HepG2 (cell line): Measurements from ENCODE around the gene INPP1. TPM values are rescaled to one million over a fixed set of nuclear protein-coding genes. Genes with fewer than 3 reads are reported as not detected.

Experiments
- ARNT2 ChIP-seq: sonication (generic); formaldehyde crosslinking; IDR thresholded peaks from 2 replicates; pipeline ENCODE4 v1.8.0; 2022; ENCODE audit warnings: mild to moderate bottlenecking, low read depth, missing genetic modification reagents, moderate library complexity
- CHD4 ChIP-seq: fragments of 200-600 bp; sonication (generic); IDR thresholded peaks from 2 replicates; pipeline ENCODE4 v1.7.0; 2017; ENCODE audit warnings: mild to moderate bottlenecking, low read length, borderline replicate concordance
- ESRRA ChIP-seq: sonication (generic); formaldehyde crosslinking; IDR thresholded peaks from 2 replicates; pipeline ENCODE4 v1.5.1; 2020; ENCODE audit warnings: mild to moderate bottlenecking, low read depth, missing genetic modification reagents
- FOXO1 ChIP-seq: sonication (generic); formaldehyde crosslinking; IDR thresholded peaks from 2 replicates; pipeline ENCODE4 v1.4.0; 2020; ENCODE audit warnings: missing genetic modification reagents
- FOXO4 ChIP-seq: sonication (generic); formaldehyde crosslinking; conservative IDR thresholded peaks from 2 replicates; pipeline ENCODE4 v1.8.1; 2023; ENCODE audit warnings: missing genetic modification reagents
- GATA4 ChIP-seq: sonication (generic); IDR thresholded peaks from 2 replicates; pipeline ENCODE4 v1.6.1; 2016; ENCODE audit warnings: antibody characterized with exemption, low read depth, borderline replicate concordance
- SNAI1 ChIP-seq: sonication (generic); formaldehyde crosslinking; IDR thresholded peaks from 2 replicates; pipeline ENCODE4 v1.5.0; 2020; ENCODE audit warnings: mild to moderate bottlenecking, missing genetic modification reagents, borderline replicate concordance
- ZNF207 ChIP-seq: fragments of 450-650 bp; IDR thresholded peaks from 2 replicates; pipeline ENCODE4 v1.6.1; 2016; ENCODE audit warnings: antibody characterized with exemption, borderline replicate concordance
- ZNF235 ChIP-seq: sonication (generic); formaldehyde crosslinking; IDR thresholded peaks from 2 replicates; pipeline ENCODE4 v1.8.1; 2023; ENCODE audit warnings: mild to moderate bottlenecking, missing genetic modification reagents, borderline replicate concordance
- polyA plus RNA-seq, 8 experiments: library from polyadenylated mRNA; depleted of rRNA in 3 of 8; stranded (reverse) in 7 of 8; unstranded in 1 of 8; fragments of >200 nt; fragmentation: Illumina TruSeq in 4 of 8; extraction: Trizol in 4 of 8; gene quantifications; 2 replicates each; pipeline versions ENCODE4 v1.2.1 to v1.2.3, GENCODE V29; 2011 to 2016; ENCODE audit warnings: low read depth in 4 of 8, missing spikeins in 1 of 8, mixed read lengths in 1 of 8; ENCODE audit not compliant: insufficient read depth in 1 of 8
- total RNA-seq, 5 experiments: library from RNA; depleted of rRNA; stranded (reverse); fragments of >200 nt; fragmentation: Illumina TruSeq; extraction: Trizol; gene quantifications; 2 replicates each; pipeline ENCODE4 v1.2.3, GENCODE V29; 2016; ENCODE audit warnings: low read depth in 1 of 5
- TF ChIP-seq, protein P1 (sequence below): sonication (generic); formaldehyde crosslinking; IDR thresholded peaks from 2 replicates; pipeline ENCODE4 v1.5.1; 2020; ENCODE audit warnings: missing genetic modification reagents, mild to moderate bottlenecking, borderline replicate concordance
- TF ChIP-seq, protein P2 (sequence below): sonication (generic); formaldehyde crosslinking; IDR thresholded peaks from 2 replicates; pipeline ENCODE4 v1.4.0; 2020; ENCODE audit warnings: missing genetic modification reagents
- TF ChIP-seq, protein P3 (sequence below): sonication (generic); formaldehyde crosslinking; IDR thresholded peaks from 2 replicates; pipeline ENCODE4 v1.4.0; 2020; ENCODE audit warnings: missing genetic modification reagents

The INPP1 gene
- total and polyA plus RNA-seq, 2 of the 13 experiments (the other 11 are each of a cell fraction or from before 2014, with no cell fraction given): 10.0 to 13.3 TPM

- TF ChIP-seq, protein P1, sequence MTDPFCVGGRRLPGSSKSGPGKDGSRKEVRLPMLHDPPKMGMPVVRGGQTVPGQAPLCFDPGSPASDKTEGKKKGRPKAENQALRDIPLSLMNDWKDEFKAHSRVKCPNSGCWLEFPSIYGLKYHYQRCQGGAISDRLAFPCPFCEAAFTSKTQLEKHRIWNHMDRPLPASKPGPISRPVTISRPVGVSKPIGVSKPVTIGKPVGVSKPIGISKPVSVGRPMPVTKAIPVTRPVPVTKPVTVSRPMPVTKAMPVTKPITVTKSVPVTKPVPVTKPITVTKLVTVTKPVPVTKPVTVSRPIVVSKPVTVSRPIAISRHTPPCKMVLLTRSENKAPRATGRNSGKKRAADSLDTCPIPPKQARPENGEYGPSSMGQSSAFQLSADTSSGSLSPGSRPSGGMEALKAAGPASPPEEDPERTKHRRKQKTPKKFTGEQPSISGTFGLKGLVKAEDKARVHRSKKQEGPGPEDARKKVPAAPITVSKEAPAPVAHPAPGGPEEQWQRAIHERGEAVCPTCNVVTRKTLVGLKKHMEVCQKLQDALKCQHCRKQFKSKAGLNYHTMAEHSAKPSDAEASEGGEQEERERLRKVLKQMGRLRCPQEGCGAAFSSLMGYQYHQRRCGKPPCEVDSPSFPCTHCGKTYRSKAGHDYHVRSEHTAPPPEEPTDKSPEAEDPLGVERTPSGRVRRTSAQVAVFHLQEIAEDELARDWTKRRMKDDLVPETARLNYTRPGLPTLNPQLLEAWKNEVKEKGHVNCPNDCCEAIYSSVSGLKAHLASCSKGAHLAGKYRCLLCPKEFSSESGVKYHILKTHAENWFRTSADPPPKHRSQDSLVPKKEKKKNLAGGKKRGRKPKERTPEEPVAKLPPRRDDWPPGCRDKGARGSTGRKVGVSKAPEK (CRISPR knock-in tag): peak; percentile 84; the same call in 1 of the 2 replicates
- peak; percentile 62; the same call in 1 of the 2 replicates for TF ChIP-seq CHD4
- TF ChIP-seq GATA4: peak; percentile 20; the same call in 1 of the 2 replicates
- peak; percentile 87; the same call in 1 of the 2 replicates for TF ChIP-seq ZNF235
- peak; percentile 17; the same call in 1 of the 2 replicates for TF ChIP-seq ARNT2 (CRISPR knock-in tag)
- TF ChIP-seq, protein P2, sequence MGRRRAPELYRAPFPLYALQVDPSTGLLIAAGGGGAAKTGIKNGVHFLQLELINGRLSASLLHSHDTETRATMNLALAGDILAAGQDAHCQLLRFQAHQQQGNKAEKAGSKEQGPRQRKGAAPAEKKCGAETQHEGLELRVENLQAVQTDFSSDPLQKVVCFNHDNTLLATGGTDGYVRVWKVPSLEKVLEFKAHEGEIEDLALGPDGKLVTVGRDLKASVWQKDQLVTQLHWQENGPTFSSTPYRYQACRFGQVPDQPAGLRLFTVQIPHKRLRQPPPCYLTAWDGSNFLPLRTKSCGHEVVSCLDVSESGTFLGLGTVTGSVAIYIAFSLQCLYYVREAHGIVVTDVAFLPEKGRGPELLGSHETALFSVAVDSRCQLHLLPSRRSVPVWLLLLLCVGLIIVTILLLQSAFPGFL (CRISPR knock-in tag): no peak
- peak; percentile 89 for TF ChIP-seq FOXO1 (CRISPR knock-in tag)
- no peak; the same call in 1 of the 2 replicates for TF ChIP-seq ESRRA (CRISPR knock-in tag)
- TF ChIP-seq ZNF207: no peak
- TF ChIP-seq FOXO4: no peak
- TF ChIP-seq, protein P3, sequence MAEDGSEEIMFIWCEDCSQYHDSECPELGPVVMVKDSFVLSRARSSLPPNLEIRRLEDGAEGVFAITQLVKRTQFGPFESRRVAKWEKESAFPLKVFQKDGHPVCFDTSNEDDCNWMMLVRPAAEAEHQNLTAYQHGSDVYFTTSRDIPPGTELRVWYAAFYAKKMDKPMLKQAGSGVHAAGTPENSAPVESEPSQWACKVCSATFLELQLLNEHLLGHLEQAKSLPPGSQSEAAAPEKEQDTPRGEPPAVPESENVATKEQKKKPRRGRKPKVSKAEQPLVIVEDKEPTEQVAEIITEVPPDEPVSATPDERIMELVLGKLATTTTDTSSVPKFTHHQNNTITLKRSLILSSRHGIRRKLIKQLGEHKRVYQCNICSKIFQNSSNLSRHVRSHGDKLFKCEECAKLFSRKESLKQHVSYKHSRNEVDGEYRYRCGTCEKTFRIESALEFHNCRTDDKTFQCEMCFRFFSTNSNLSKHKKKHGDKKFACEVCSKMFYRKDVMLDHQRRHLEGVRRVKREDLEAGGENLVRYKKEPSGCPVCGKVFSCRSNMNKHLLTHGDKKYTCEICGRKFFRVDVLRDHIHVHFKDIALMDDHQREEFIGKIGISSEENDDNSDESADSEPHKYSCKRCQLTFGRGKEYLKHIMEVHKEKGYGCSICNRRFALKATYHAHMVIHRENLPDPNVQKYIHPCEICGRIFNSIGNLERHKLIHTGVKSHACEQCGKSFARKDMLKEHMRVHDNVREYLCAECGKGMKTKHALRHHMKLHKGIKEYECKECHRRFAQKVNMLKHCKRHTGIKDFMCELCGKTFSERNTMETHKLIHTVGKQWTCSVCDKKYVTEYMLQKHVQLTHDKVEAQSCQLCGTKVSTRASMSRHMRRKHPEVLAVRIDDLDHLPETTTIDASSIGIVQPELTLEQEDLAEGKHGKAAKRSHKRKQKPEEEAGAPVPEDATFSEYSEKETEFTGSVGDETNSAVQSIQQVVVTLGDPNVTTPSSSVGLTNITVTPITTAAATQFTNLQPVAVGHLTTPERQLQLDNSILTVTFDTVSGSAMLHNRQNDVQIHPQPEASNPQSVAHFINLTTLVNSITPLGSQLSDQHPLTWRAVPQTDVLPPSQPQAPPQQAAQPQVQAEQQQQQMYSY: peak; percentile 70; the same call in 1 of the 2 replicates
- TF ChIP-seq SNAI1 (CRISPR knock-in tag): peak; percentile 67; the same call in 1 of the 2 replicates
Observed at GRCh38 chr2:190319555-190320498, 23.6 kb upstream of the INPP1 start, which contains the start of gene HIBCH (continued).
